IPS-18c (cell line): Measurements from ENCODE around the gene INTS6L.
A peak's percentile ranks its signal among the peaks of the same experiment; 100 is the strongest.

Experiments used
- H3K4me3 ChIP-seq: 2 replicates; pipeline ENCODE4 v1.7.0; 2013; ENCODE audit warnings: low read depth, mild to moderate bottlenecking, low read length, moderate library complexity; ENCODE audit not compliant: insufficient read depth
- H3K9me3 ChIP-seq: one replicate; pipeline ENCODE4 v1.6.1; 2013; ENCODE audit warnings: mild to moderate bottlenecking, low read length, moderate library complexity; ENCODE audit not compliant: control insufficient read depth, insufficient read depth

INTS6L gene

DNA sequence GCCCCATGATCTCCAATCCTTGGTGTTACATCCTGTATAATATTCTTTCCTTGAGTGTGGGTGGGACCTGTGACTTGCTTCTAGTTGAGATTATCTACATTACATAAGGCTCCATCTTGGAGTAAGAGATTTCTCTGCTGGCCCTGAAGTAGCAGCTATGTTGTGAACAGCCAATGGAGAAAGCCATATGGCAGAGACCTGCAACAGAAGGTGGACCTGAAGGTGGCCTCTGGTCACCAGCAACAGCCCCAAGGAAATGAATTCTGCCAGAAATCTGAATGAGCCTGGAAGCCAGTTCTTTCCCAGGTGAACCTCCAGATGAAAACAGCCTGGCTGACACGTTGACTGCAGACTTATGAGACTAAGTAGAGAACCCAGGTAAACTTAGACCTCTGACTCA, 2.3 kb upstream of the INTS6L start:
- Histone ChIP-seq H3K9me3 (peaks cover 3% of the 10 kb centered on the region), H3K4me3 (no peak overlapping the region)

- Histone ChIP-seq H3K9me3 (peaks cover 3% of the 10 kb centered on the region), H3K4me3 (peak overlapping the region; percentile 60)
These were observed 373 bp upstream of the INTS6L start for GRCh38 chrX:135520022-135520552.

DNA sequence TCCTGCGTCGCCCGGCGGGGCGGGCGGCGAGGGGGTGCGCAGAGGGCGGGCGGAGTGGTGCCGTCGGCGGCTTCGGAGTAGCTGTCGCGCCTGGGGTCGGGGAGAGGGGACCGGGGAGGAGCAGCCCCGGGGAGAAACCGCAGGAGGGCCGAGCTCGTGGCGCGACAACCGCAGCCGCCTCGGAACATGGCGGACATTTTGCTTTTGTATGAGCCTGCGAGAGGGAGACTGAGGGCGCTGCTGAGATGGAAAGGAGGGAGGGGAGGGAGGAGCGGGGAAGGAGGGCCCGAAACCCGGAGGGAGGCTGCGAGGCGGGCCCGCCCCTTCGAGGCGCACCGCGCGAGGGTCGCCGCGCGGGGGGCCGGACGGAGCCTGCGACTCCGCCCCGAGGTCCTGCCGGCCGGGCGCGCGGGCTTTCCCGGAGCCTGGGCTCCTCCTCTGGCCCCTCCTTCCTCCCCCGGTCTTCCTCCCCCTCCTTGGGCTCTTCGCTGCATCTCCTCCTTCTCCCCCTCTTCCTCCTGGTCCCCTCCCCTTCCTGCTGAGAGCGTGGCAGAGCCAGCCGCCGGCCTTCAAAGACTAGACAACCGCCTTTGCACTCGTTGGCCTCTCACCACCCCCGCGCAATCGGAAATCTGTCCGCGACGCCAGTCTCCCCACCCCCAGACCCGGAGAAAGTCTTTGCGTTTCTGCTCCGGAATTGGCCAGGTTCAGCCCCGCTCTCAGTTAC, 1.1 kb downstream of the INTS6L start:
- peak overlapping the region; percentile 60 for H3K4me3 ChIP-seq
- H3K9me3 ChIP-seq, result peaks cover 3% of the 10 kb centered on the region

GRCh38 chrX:135522132-135522530, 1.7 kb downstream of the INTS6L start:
- Histone ChIP-seq H3K9me3 (peaks cover 3% of the 10 kb centered on the region), H3K4me3 (peak overlapping the region; percentile 56)

DNA sequence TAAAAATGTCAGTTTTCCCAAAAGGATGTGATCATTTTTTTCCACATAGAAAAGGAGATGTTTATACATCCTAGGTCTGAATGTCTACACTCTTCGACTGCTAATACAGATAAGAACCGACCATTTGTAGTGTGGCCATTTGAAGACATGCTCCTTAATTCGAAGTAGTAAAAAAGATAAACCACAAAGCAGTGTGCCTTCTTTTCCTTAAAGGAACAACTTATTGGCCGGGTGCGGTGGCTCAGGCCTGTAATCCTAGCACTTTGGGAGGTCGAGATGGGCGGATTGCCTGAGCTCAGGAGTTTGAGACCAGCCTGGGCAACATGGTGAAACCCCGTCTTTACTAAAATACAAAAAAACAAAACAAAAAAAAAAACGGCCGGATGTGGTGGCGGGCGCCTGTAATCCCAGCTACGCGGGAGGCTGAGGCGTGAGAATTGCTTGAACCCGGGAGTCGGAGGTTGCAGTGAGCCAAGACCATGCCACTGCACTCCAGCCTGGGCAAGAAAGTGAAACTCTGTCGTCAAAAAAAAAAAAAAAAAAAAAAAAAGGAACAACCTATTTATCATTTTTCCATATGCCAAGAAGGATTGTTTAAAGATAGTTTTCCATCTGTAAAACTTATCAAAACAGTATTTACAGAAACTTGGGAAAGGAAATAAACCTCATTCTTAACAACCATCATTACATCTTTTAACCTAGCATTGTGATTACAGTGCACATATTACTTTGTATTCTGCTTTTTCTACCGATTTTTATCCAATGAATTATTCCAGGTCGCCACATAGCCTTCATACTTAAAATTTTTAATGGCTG, 2.6 kb downstream of the INTS6L start:
- H3K4me3 ChIP-seq, result no peak overlapping the region
- H3K9me3 ChIP-seq, result peaks cover 3% of the 10 kb centered on the region

DNA sequence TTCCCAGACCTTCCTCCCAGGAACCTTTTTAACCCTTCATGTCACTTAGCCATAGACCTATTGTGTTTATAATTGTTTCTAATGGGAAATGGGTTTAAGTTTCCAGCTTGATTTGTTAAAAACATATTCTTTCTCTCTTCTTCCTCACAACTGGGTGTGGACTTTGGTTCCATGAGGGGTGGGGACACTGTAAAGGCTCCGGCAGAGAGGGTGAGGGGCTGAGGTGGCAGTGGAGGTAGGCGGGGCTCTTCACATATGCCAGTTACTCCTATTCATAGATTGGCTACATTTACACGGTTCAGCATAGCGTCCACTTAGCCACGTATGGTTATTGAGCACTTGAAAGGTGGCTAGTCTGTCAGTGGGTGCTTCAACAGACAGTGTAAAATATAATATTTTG, 7.8 kb downstream of the INTS6L start:
- H3K4me3 ChIP-seq, result no peak overlapping the region
- H3K9me3 ChIP-seq, result no peaks in the 10 kb centered on the region

GRCh38 chrX:135528756-135529155, 8.3 kb downstream of the INTS6L start:
- Histone ChIP-seq H3K4me3 (no peak overlapping the region), H3K9me3 (no peaks in the 10 kb centered on the region)

- Histone ChIP-seq H3K4me3 (no peak overlapping the region), H3K9me3 (no peaks in the 10 kb centered on the region)
These were observed 9.6 kb downstream of the INTS6L start for GRCh38 chrX:135530097-135530496.

- Histone ChIP-seq H3K4me3 (no peak overlapping the region), H3K9me3 (no peaks in the 10 kb centered on the region)
These were observed 11.4 kb downstream of the INTS6L start for GRCh38 chrX:135531813-135532212.

DNA sequence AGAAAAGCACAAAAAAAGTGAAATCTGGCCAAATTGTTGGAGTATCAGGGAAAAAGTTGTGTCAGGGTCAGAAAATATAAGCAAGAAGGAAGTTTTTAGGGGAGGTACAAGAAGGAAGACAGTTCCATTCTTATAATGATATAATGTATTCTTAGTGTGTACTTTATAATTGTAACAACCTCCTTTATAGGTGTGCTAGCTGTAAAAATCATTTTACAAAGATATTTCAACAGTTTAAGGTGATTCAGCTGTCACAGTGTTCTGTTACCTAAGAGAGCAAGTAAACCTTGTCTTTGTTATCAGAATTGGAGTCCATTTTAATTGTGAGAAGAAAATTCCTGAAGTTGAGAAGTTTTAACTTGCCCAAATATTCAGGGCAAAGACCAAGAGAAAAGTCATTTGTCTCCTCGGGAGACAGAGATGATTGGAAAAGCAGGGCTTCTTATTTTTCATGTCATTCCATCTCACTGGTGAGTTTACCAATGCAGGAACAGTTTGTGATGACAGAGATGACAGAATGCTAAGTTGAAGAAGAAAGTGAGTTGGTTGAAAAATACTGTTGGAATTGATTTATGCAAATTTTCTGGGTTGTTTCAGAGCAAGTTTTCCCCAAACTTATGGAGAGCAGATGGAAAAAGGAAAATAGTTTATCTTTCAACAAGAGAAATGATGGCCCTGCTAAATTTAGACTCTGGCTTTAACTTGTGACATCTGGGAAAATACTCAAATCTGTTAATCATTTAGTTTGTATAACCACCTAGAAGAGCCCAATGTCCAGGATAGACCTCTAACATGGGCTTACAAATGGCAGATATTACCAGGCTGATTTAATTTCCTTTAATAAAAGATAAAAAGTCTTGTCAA, 14.8 kb downstream of the INTS6L start:
- Histone ChIP-seq H3K4me3 (no peak overlapping the region), H3K9me3 (no peaks in the 10 kb centered on the region)

GRCh38 chrX:135536877-135537276, 16.4 kb downstream of the INTS6L start:
- Histone ChIP-seq H3K4me3 (no peak overlapping the region), H3K9me3 (no peaks in the 10 kb centered on the region)

DNA sequence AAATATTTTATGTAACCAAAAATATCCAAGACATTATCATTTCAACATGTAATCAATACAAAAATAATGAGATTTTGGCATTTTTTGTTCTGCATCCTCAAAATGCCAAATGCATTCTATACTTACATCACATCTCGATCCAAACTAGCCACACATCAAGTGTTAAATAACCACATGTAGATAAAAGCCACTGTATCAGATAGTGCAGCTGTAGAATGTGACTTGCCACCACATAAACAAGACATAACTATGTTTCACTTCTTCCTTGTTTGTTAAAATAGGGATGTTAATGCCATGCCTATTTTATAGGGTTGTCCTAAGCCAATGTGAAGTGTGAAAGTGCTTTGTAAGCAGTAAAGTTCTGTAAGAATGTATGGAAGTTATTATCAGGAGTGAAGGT, 20.9 kb downstream of the INTS6L start:
- H3K4me3 ChIP-seq, result no peak overlapping the region
- H3K9me3 ChIP-seq, result no peaks in the 10 kb centered on the region

GRCh38 chrX:135543172-135543571, 22.7 kb downstream of the INTS6L start:
- no peaks in the 10 kb centered on the region for H3K9me3 ChIP-seq

DNA sequence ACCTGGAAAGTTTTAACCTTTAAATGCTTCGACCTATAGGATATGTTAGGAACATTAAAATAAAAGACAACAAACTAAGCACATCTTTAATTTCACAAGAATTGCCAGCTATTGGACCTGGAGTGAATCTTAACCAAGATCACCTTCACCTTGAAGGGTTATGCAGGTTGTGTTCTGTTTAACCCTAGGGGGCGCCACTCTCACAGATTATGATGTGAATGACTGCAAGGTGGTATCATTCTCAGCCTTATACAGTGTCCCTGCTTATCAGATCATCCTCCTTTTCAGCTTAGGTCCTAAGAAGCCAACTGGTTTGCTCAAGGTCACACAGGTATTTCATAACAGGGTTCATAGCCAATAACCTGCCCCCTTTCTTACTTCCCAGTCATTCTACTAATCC, 23.5 kb downstream of the INTS6L start:
- Histone ChIP-seq H3K4me3 (no peak overlapping the region), H3K9me3 (no peaks in the 10 kb centered on the region)

More at GRCh38 chrX:135543172-135543571, 22.7 kb downstream of the INTS6L start:
- H3K4me3 ChIP-seq, result no peak overlapping the region

- Histone ChIP-seq H3K4me3 (no peak overlapping the region), H3K9me3 (no peaks in the 10 kb centered on the region)
These were observed 24.0 kb downstream of the INTS6L start for GRCh38 chrX:135544338-135544948.

GRCh38 chrX:135547767-135548166, 27.3 kb downstream of the INTS6L start:
- Histone ChIP-seq H3K4me3 (no peak overlapping the region), H3K9me3 (no peaks in the 10 kb centered on the region)

DNA sequence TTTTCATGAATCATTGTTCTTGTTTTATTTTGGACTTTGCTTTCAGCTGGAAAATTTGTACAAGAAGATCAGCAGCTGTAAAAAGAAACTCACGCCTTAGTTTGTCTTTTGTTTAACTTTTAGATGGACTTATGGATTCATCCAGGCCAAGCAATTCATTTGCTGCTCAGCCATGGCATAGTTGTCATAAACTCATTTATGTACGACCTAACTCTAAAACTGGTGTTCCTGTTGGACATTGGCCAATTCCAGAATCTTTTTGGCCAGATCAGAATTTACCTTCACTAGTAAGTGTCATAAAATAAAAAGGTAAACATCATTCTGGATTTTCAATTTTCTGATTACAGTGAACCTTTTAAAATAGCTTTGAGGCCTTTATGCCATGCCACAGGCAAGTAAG, 29.1 kb downstream of the INTS6L start:
- no peaks in the 10 kb centered on the region for H3K9me3 ChIP-seq
- no peak overlapping the region for H3K4me3 ChIP-seq
